Neutrophil (primary cell): ENCODE measurements around the gene ADORA1.

Source experiments
- H3K27ac ChIP-seq: fragments of 200-600 bp; sonication (generic); 2 replicates; pipeline ENCODE4 v1.5.1; 2016; ENCODE audit warnings: mild to moderate bottlenecking, moderate library complexity
- H3K27me3 ChIP-seq: fragments of 200-600 bp; sonication (generic); 2 replicates; pipeline ENCODE4 v1.6.0; 2016; ENCODE audit warnings: mild to moderate bottlenecking
- H3K36me3 ChIP-seq: fragments of 200-600 bp; sonication (generic); 2 replicates; pipeline ENCODE4 v1.5.1; 2017
- H3K4me1 ChIP-seq, 2 experiments: fragments of 200-600 bp in 1 of 2; sonication (generic) in 1 of 2; 1 replicate in 1 of 2; 2 replicates in 1 of 2; pipeline versions ENCODE4 v1.5.1 to v1.6.1; 2013 to 2016; ENCODE audit warnings: low read depth in 1 of 2, low read length in 1 of 2, mild to moderate bottlenecking in 1 of 2, moderate library complexity in 1 of 2; ENCODE audit not compliant: control insufficient read depth in 1 of 2, insufficient read depth in 1 of 2
- H3K4me3 ChIP-seq, 2 experiments: fragments of 200-600 bp in 1 of 2; sonication (generic) in 1 of 2; 1 replicate in 1 of 2; 2 replicates in 1 of 2; pipeline ENCODE4 v1.5.1; 2013 to 2016; ENCODE audit warnings: low read depth in 1 of 2, low read length in 1 of 2, mild to moderate bottlenecking in 1 of 2, moderate library complexity in 1 of 2
- H3K9me3 ChIP-seq: fragments of 200-600 bp; sonication (generic); 2 replicates; pipeline ENCODE4 v1.5.1; 2016
- TF ChIP-seq, protein P1 (sequence below): fragments of 200-600 bp; sonication (generic); IDR thresholded peaks from 2 replicates; pipeline ENCODE4 v1.5.1; 2016; ENCODE audit warnings: antibody characterized with exemption

ADORA1 gene

GRCh38 chr1:203086992-203087763 is 40.3 kb upstream of the ADORA1 start:
- Histone ChIP-seq H3K4me1 (peaks cover 15 to 16% of the 10 kb centered on the region in 2 experiments), H3K36me3 (no peaks in the 10 kb centered on the region), H3K27me3 (no peaks in the 10 kb centered on the region), H3K4me3 (no peak overlapping the region), H3K27ac (no peak overlapping the region), H3K9me3 (no peaks in the 10 kb centered on the region)
- TF ChIP-seq, protein P1, sequence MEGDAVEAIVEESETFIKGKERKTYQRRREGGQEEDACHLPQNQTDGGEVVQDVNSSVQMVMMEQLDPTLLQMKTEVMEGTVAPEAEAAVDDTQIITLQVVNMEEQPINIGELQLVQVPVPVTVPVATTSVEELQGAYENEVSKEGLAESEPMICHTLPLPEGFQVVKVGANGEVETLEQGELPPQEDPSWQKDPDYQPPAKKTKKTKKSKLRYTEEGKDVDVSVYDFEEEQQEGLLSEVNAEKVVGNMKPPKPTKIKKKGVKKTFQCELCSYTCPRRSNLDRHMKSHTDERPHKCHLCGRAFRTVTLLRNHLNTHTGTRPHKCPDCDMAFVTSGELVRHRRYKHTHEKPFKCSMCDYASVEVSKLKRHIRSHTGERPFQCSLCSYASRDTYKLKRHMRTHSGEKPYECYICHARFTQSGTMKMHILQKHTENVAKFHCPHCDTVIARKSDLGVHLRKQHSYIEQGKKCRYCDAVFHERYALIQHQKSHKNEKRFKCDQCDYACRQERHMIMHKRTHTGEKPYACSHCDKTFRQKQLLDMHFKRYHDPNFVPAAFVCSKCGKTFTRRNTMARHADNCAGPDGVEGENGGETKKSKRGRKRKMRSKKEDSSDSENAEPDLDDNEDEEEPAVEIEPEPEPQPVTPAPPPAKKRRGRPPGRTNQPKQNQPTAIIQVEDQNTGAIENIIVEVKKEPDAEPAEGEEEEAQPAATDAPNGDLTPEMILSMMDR = no peak

DNA sequence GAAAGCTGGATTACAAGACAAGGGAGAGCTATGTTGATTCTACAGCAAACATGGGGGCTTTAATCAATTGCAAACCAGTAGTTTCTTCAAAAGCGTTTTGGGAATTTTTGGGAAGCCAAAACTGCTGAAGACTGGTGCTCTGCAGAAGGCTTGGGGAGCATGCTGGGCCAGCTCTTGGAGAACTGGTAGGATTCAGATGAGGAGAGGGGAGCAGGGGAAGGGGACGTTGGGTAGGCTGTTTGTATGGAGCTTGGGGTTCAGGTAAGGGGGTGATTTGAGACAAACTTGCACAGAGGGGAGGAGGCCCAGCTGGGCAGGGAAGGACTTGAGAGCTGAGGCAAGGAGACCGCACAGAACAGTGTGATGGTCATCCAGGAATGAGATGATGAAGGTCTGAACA is 39.1 kb upstream of the ADORA1 start:
- TF ChIP-seq, protein P1 = no peak
- H3K4me3 ChIP-seq = no peak overlapping the region
- H3K27ac ChIP-seq = no peak overlapping the region
- no peaks in the 10 kb centered on the region for H3K9me3 ChIP-seq
- peaks cover 3 to 4% of the 10 kb centered on the region in 2 experiments for H3K4me1 ChIP-seq
- H3K27me3 ChIP-seq = no peaks in the 10 kb centered on the region
- H3K36me3 ChIP-seq = no peaks in the 10 kb centered on the region

DNA sequence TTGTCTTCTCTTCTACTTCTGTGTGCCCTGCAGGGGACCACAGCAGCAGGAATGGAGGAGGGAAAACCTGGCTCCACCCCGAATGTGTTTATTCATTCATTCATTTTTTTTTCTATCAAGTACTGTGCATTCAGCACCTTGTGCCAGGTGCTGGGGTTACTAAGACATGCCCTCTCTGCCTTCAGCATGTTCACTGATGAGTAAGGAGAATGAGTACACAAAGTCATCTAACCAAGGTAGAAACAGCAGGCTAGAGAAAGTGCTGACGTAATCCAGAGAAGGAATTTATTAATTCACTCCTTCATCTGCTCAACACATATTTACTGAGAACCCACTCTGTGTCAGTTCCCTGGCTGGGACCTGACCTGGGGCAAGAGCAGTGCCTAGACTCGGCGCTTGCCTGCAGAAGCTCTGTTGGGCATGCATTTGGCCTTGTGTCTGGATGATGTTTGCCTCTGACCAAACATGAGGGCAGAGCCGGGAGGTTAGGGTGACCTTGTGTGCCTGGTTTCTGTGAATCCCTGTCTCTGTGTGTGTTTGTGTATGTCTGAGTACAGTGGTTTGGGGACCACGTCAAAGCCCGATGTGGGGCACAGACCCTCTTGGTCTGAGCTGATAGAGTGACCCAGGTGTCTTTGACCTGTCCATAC is 38.4 kb upstream of the ADORA1 start:
- no peak overlapping the region for H3K4me3 ChIP-seq
- H3K4me1 ChIP-seq = no peaks in the 10 kb centered on the region
- H3K9me3 ChIP-seq = no peaks in the 10 kb centered on the region
- H3K27me3 ChIP-seq = no peaks in the 10 kb centered on the region
- H3K36me3 ChIP-seq = no peaks in the 10 kb centered on the region
- H3K27ac ChIP-seq = no peak overlapping the region
- TF ChIP-seq, protein P1 = no peak

DNA sequence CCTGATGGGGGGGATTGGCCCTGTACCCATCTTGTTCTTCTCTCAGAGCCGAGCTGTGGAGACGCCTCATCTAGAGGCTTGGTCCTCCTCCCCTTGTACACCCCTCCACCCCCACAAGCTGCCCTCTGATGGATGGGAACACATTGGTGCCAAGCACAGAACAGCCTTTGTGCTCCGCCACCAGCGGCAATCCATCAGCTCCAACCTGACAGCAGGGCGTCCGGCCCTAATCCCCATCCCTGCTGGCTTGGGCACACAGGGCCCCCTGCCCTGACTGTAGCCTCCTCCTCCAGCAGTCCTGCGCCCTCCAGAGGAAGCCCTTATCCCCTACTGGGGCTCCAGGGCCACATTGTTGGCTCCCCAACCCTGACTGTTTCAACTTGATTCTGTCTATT is 37.9 kb upstream of the ADORA1 start:
- no peaks in the 10 kb centered on the region for H3K4me1 ChIP-seq
- no peaks in the 10 kb centered on the region for H3K36me3 ChIP-seq
- no peaks in the 10 kb centered on the region for H3K27me3 ChIP-seq
- TF ChIP-seq, protein P1 = no peak
- no peak overlapping the region for H3K4me3 ChIP-seq
- H3K9me3 ChIP-seq = no peaks in the 10 kb centered on the region
- no peak overlapping the region for H3K27ac ChIP-seq

DNA sequence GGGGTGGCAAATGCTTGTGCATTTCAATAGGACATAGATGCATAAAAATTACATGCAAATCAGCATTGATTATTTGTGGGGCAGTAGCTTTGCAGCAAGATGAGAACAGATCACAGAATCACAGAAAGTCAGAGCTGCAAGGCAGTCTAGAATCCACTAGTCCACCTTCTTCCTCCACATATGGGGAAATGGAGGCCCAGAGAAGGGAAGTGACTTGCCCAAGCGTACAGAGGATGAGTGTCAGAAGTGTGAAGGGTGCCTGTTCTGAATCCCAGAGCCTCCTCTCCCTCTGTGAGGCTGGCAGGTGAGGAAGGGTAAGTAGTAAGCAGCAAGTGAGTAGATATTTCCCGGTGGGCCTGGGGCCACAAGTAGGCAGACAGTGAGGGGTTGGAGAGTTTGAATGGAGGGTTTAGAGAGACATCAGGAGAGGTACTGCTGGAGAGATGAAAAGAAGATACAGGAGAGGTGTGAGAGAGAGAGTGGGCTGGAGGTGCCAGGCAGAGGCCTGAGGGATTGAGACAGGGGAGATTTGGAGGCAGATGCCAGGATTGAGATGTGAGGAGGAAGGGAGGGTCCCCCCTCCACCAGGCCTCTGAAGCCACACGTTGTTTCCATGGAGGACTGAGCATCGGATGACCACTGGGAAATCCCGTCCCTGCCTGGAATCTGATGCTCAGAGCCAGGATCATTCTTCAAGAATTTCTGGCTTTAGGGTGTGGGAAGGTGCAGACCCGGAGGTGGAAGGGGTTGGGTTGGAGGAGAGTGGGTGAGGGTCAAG is 36.9 kb upstream of the ADORA1 start:
- H3K36me3 ChIP-seq = no peaks in the 10 kb centered on the region
- H3K27ac ChIP-seq = no peak overlapping the region
- peaks cover 3% of the 10 kb centered on the region for H3K9me3 ChIP-seq
- TF ChIP-seq, protein P1 = no peak
- no peak overlapping the region for H3K4me3 ChIP-seq
- no peaks in the 10 kb centered on the region for H3K27me3 ChIP-seq
- H3K4me1 ChIP-seq = no peaks in the 10 kb centered on the region
